Uterus (tissue), 2 donors: ENCODE measurements around the gene SMIM32.

Source experiments
- POLR2A ChIP-seq, 2 donors: fragments of 450-650 bp; IDR thresholded peaks; one replicate each; pipeline ENCODE4 v1.6.1; 2016; ENCODE audit warnings: antibody characterized with exemption in 2 of 2, mild to moderate bottlenecking in 1 of 2, moderate library complexity in 1 of 2
- TF ChIP-seq, protein P1 (sequence below), 4 experiments: fragments of 200-600 bp in 2 of 4; fragments of 450-650 bp in 2 of 4; sonication (generic) in 2 of 4; IDR thresholded peaks; one replicate each; pipeline ENCODE4 v1.5.1; 2016 to 2019; ENCODE audit warnings: antibody characterized with exemption in 4 of 4, mild to moderate bottlenecking in 2 of 4, moderate library complexity in 1 of 4

DNA sequence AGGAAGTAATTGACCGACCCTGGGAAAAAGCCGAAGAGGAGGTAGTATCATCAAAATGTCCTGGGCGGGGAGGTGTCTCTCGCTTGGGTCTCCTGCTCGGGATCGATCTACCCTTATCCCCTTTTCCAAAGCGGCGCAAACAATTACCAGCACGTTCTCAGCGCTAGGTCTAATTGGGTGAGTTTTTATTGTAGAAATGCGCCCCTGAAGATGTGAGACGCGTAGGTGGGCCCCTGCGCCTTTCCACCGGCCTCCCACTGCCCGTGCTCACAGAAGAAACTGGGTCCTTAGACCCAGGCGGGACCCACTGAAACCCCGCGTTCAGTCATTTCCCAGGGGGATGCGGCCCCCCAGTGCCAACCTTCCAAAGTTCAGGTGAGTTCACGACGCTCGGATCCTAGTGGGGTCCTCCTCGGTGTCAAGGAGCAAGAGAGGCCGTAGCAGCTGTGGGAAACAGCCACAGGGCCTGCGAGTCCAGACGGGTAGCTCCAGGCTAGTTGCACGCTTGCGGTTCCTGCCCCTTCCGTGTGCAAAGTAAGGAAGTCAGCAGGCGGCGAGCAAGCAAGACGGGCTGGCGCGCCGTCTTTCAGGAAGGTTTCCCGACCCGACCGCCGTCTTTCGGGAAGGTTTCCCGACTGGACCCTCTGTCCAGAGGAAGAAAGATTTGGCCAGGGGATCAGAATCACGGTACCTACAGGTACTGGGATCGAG lies 1.5 kb downstream of the SMIM32 start:
- TF ChIP-seq, protein P1, sequence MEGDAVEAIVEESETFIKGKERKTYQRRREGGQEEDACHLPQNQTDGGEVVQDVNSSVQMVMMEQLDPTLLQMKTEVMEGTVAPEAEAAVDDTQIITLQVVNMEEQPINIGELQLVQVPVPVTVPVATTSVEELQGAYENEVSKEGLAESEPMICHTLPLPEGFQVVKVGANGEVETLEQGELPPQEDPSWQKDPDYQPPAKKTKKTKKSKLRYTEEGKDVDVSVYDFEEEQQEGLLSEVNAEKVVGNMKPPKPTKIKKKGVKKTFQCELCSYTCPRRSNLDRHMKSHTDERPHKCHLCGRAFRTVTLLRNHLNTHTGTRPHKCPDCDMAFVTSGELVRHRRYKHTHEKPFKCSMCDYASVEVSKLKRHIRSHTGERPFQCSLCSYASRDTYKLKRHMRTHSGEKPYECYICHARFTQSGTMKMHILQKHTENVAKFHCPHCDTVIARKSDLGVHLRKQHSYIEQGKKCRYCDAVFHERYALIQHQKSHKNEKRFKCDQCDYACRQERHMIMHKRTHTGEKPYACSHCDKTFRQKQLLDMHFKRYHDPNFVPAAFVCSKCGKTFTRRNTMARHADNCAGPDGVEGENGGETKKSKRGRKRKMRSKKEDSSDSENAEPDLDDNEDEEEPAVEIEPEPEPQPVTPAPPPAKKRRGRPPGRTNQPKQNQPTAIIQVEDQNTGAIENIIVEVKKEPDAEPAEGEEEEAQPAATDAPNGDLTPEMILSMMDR (IDR thresholded peaks at IDR 0.05) = no peak
- no peak for TF ChIP-seq POLR2A (IDR thresholded peaks at IDR 0.05)
